ENCODE results near the gene PXK.

DNA sequence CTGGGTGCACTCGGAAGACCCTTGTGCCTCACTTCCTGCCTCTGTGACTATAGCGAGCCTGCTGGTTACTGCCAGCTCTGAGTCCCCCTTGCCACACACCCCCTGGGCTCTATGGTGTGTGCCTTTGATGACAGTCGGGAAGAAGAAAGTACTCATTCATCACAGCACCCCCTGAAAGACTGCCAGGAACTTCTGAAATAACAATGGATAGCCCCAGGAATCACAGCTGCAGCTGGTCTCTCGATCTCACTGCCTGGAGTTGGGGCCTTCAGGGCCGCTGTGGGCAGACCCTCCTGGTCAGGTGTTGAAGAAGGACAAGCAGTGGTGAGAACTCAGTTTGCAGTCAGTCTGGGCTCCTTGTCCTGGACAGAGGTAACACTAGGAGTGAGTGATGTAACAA is 36.4 kb upstream of the PXK start:
- TF ChIP-seq EZH2 (IDR thresholded peaks at IDR 0.05; ENCODE audit: borderline replicate concordance, low read length) (no peak), CTCF (conservative IDR thresholded peaks at IDR 0.05 in 1 of 2, IDR thresholded peaks at IDR 0.05 in 1 of 2; ENCODE audit: extremely low read depth in 1 of 2, insufficient read depth in 1 of 2, low read depth in 1 of 2, low read length in 2 of 2) (no peak)
